MCF 10A (cell line): ENCODE data around the gene RANBP2. TPM values are rescaled to one million over a fixed set of nuclear protein-coding genes. Genes with fewer than 3 reads are reported as not detected.

Source experiments
- BruUV-seq: library from RNA; stranded (reverse); fragments of 400-500 nt; replicated peaks from 2 replicates; lab custom pipeline; 2021; lab: Mats Ljungman, UMichigan
- CTCF ChIA-PET: fragments of 300-600 bp; sonication (Branson Sonifier 250); formaldehyde crosslinking; extraction: SDS; loops from one replicate; lab custom pipeline; 2021; ENCODE audit warnings: antibody characterized with exemption, inconsistent platforms; lab: Yijun Ruan, JAX
- POLR2A ChIA-PET: fragments of 300-600, 350-650 bp; sonication (Branson Sonifier 250); formaldehyde crosslinking; extraction: SDS; loops from one replicate; lab custom pipeline; 2020; ENCODE audit warnings: antibody characterized with exemption, inconsistent platforms; lab: Yijun Ruan, JAX
- DNase-seq: peaks from one replicate; pipeline ENCODE4 v3.0.0-alpha.2; 2018; ENCODE audit not compliant: unreplicated experiment
- H3K27ac Mint-ChIP-seq: one replicate; pipeline ENCODE4 v1.8.0; 2022; ENCODE audit warnings: mild to moderate bottlenecking, low read depth, mixed read lengths; ENCODE audit not compliant: unreplicated experiment
- H3K27me3 Mint-ChIP-seq: one replicate; pipeline ENCODE4 v1.8.0; 2022; ENCODE audit warnings: mixed read lengths; ENCODE audit not compliant: insufficient read depth, unreplicated experiment
- H3K36me3 Mint-ChIP-seq: one replicate; pipeline ENCODE4 v1.8.0; 2022; ENCODE audit warnings: mild to moderate bottlenecking, moderate library complexity, mixed read lengths; ENCODE audit not compliant: insufficient read depth, unreplicated experiment
- H3K4me1 Mint-ChIP-seq: one replicate; pipeline ENCODE4 v1.8.0; 2022; ENCODE audit warnings: mixed read lengths; ENCODE audit not compliant: insufficient read depth, unreplicated experiment
- H3K4me3 Mint-ChIP-seq: one replicate; pipeline ENCODE4 v1.8.0; 2022; ENCODE audit warnings: mild to moderate bottlenecking, moderate library complexity, mixed read lengths; ENCODE audit not compliant: unreplicated experiment
- H3K9me3 Mint-ChIP-seq: one replicate; pipeline ENCODE4 v1.8.0; 2022; ENCODE audit warnings: mixed read lengths; ENCODE audit not compliant: unreplicated experiment
- CTCF ChIP-seq: fragments of 200-600 bp; IDR thresholded peaks from one replicate; pipeline ENCODE4 v1.8.0; 2022; ENCODE audit warnings: antibody characterized with exemption, mild to moderate bottlenecking; ENCODE audit not compliant: unreplicated experiment
- intact Hi-C: fragments of 100-400 bp; cut with micrococcal nuclease; formaldehyde crosslinking; loops from 2 replicates; pipeline ENCODE4 v1.14.1; 2022
- total RNA-seq: library from RNA; stranded (reverse); gene quantifications from 2 replicates; pipeline ENCODE4 v1.2.3, GENCODE V29; 2022

The RANBP2 gene
- total RNA-seq, 1 experiment from 2014 or later: 52.2 TPM

- H3K27ac Mint-ChIP-seq: no peak overlapping the region
- intact Hi-C loops: no loop called here
- H3K4me1 Mint-ChIP-seq: peaks cover 9% of the 10 kb centered on the region
- H3K4me3 Mint-ChIP-seq: no peak overlapping the region
- no TSS peak for BruUV-seq
- TF ChIP-seq CTCF: no peak
- H3K27me3 Mint-ChIP-seq: no peaks in the 10 kb centered on the region
- CTCF ChIA-PET: no interaction called here
- H3K9me3 Mint-ChIP-seq: peaks cover 2% of the 10 kb centered on the region
- peaks cover 8% of the 10 kb centered on the region for H3K36me3 Mint-ChIP-seq
- no peak for DNase-seq
- POLR2A ChIA-PET: no interaction called here
Measured at GRCh38 chr2:108825254-108825653, 106.0 kb downstream of the RANBP2 start.

- H3K4me1 Mint-ChIP-seq: peaks cover 9% of the 10 kb centered on the region
- TF ChIP-seq CTCF: no peak
Measured at GRCh38 chr2:108825736-108826135, 106.5 kb downstream of the RANBP2 start.

GRCh38 chr2:108829578-108830310 is 110.5 kb downstream of the RANBP2 start:
- no peak for DNase-seq
- H3K4me1 Mint-ChIP-seq: peaks cover 13% of the 10 kb centered on the region
- H3K27me3 Mint-ChIP-seq: no peaks in the 10 kb centered on the region
- no peak for TF ChIP-seq CTCF
- no peak overlapping the region for H3K4me3 Mint-ChIP-seq
- intact Hi-C loops: no loop called here
- ChIA-PET CTCF (interaction anchor here (0.6 kb wide), 1 partner anchor 1392 kb away, joined by 4 read pairs; no protein-coding TSS in a partner anchor), POLR2A (no interaction called here)
- no TSS peak for BruUV-seq
- no peaks in the 10 kb centered on the region for H3K36me3 Mint-ChIP-seq
- no peaks in the 10 kb centered on the region for H3K9me3 Mint-ChIP-seq
- no peak overlapping the region for H3K27ac Mint-ChIP-seq

More at GRCh38 chr2:108825736-108826135, 106.5 kb downstream of the RANBP2 start:
- H3K27ac Mint-ChIP-seq: no peak overlapping the region
- no TSS peak for BruUV-seq
- no peaks in the 10 kb centered on the region for H3K27me3 Mint-ChIP-seq
- H3K4me3 Mint-ChIP-seq: no peak overlapping the region
- peaks cover 5% of the 10 kb centered on the region for H3K36me3 Mint-ChIP-seq
- ChIA-PET POLR2A (no interaction called here), CTCF (no interaction called here)
- intact Hi-C loops: no loop called here
- no peak for DNase-seq
- no peaks in the 10 kb centered on the region for H3K9me3 Mint-ChIP-seq

- DNase-seq: no peak
- Mint-ChIP-seq H3K36me3 (peaks cover 4% of the 10 kb centered on the region), H3K4me1 (peaks cover 6% of the 10 kb centered on the region), H3K27ac (no peak overlapping the region), H3K9me3 (peaks cover 9% of the 10 kb centered on the region), H3K27me3 (no peaks in the 10 kb centered on the region), H3K4me3 (no peak overlapping the region)
- no peak for TF ChIP-seq CTCF
- ChIA-PET CTCF (interaction anchor here (0.7 kb wide), 1 partner anchor 9 kb away, joined by 3 read pairs; no protein-coding TSS in a partner anchor), POLR2A (interaction anchor here (0.6 kb wide), 2 partner anchors 9 to 316 kb away, joined by 3 to 4 read pairs; no protein-coding TSS in a partner anchor)
- intact Hi-C loops: no loop called here
- no TSS peak for BruUV-seq
Measured at GRCh38 chr2:108833219-108833618, 113.9 kb downstream of the RANBP2 start.
